BLaER1 (cell line): ENCODE measurements around the gene SCUBE1.
"Not testable (repeated sequence)": the region's sequence is repeated elsewhere in the genome, so short reads cannot be mapped to it uniquely, and the experiment has no call there.

Experiments used
- H3K27ac ChIP-seq: shearing (Covaris generic); formaldehyde crosslinking; 2 replicates; pipeline ENCODE4 v1.8.1; 2022
- H3K27me3 ChIP-seq: shearing (Covaris generic); formaldehyde crosslinking; 2 replicates; pipeline ENCODE4 v1.8.1; 2022
- H3K36me3 ChIP-seq: shearing (Covaris generic); formaldehyde crosslinking; 2 replicates; pipeline ENCODE4 v1.8.1; 2022
- H3K4me1 ChIP-seq: shearing (Covaris generic); formaldehyde crosslinking; 2 replicates; pipeline ENCODE4 v1.8.1; 2022
- H3K4me2 ChIP-seq: shearing (Covaris generic); formaldehyde crosslinking; 2 replicates; pipeline ENCODE4 v1.8.1; 2022
- H3K4me3 ChIP-seq: shearing (Covaris generic); formaldehyde crosslinking; 2 replicates; pipeline ENCODE4 v1.8.1; 2022
- H3K9ac ChIP-seq: shearing (Covaris generic); formaldehyde crosslinking; 2 replicates; pipeline ENCODE4 v1.8.1; 2022
- H3K9me3 ChIP-seq: shearing (Covaris generic); formaldehyde crosslinking; 2 replicates; pipeline ENCODE4 v1.8.1; 2022
- H4K20me1 ChIP-seq: shearing (Covaris generic); formaldehyde crosslinking; 2 replicates; pipeline ENCODE4 v1.8.1; 2022
- Cebpa-rat ChIP-seq: shearing (Covaris generic); IDR thresholded peaks from 2 replicates; pipeline ENCODE4 v1.8.1; 2022

The SCUBE1 gene

GRCh38 chr22:43291381-43291780, 51.8 kb downstream of the SCUBE1 start:
- Histone ChIP-seq H3K27me3 (no peaks in the 10 kb centered on the region), H3K9ac (no peak overlapping the region), H3K4me3 (no peak overlapping the region), H3K4me1 (peaks cover 56% of the 10 kb centered on the region), H3K9me3 (no peaks in the 10 kb centered on the region), H4K20me1 (no peaks in the 10 kb centered on the region), H3K27ac (no peak overlapping the region), H3K36me3 (no peaks in the 10 kb centered on the region), H3K4me2 (no peak overlapping the region)
- TF ChIP-seq Cebpa-rat = no peak

- Histone ChIP-seq H3K4me2 (peak overlapping the region; percentile 61), H3K27me3 (no peaks in the 10 kb centered on the region), H3K4me3 (no peak overlapping the region), H4K20me1 (no peaks in the 10 kb centered on the region), H3K9me3 (no peaks in the 10 kb centered on the region), H3K4me1 (peaks cover 47% of the 10 kb centered on the region), H3K36me3 (no peaks in the 10 kb centered on the region), H3K27ac (no peak overlapping the region), H3K9ac (no peak overlapping the region)
- no peak for TF ChIP-seq Cebpa-rat
These were observed 53.0 kb downstream of the SCUBE1 start for GRCh38 chr22:43289976-43290721.

- H3K4me2 ChIP-seq = peak overlapping the region; percentile 61
- H3K36me3 ChIP-seq = no peaks in the 10 kb centered on the region
- no peak overlapping the region for H3K27ac ChIP-seq
- peak overlapping the region; percentile 49 for H3K9ac ChIP-seq
- H3K27me3 ChIP-seq = no peaks in the 10 kb centered on the region
- peaks cover 47% of the 10 kb centered on the region for H3K4me1 ChIP-seq
- no peaks in the 10 kb centered on the region for H4K20me1 ChIP-seq
- TF ChIP-seq Cebpa-rat = no peak
- H3K4me3 ChIP-seq = no peak overlapping the region
- no peaks in the 10 kb centered on the region for H3K9me3 ChIP-seq
These were observed 53.6 kb downstream of the SCUBE1 start for GRCh38 chr22:43289531-43289963.

GRCh38 chr22:43288807-43289420, 54.3 kb downstream of the SCUBE1 start:
- H3K27me3 ChIP-seq = no peaks in the 10 kb centered on the region
- H3K4me1 ChIP-seq = peaks cover 40% of the 10 kb centered on the region
- peak overlapping the region; percentile 61 for H3K4me2 ChIP-seq
- no peaks in the 10 kb centered on the region for H3K9me3 ChIP-seq
- H4K20me1 ChIP-seq = no peaks in the 10 kb centered on the region
- peak overlapping the region; percentile 49 for H3K9ac ChIP-seq
- H3K27ac ChIP-seq = no peak overlapping the region
- TF ChIP-seq Cebpa-rat = no peak
- H3K36me3 ChIP-seq = no peaks in the 10 kb centered on the region
- no peak overlapping the region for H3K4me3 ChIP-seq

- Histone ChIP-seq H3K27ac (no peak overlapping the region), H3K9ac (no peak overlapping the region), H3K4me1 (peaks cover 35% of the 10 kb centered on the region), H3K27me3 (no peaks in the 10 kb centered on the region), H3K4me2 (no peak overlapping the region), H3K36me3 (no peaks in the 10 kb centered on the region), H3K4me3 (no peak overlapping the region), H3K9me3 (no peaks in the 10 kb centered on the region), H4K20me1 (no peaks in the 10 kb centered on the region)
- TF ChIP-seq Cebpa-rat = no peak
These were observed 54.8 kb downstream of the SCUBE1 start for GRCh38 chr22:43288378-43288777.

- Histone ChIP-seq H3K4me1 (peaks cover 29% of the 10 kb centered on the region), H3K36me3 (no peaks in the 10 kb centered on the region), H3K27me3 (no peaks in the 10 kb centered on the region), H3K9ac (no peak overlapping the region), H3K4me3 (no peak overlapping the region), H3K4me2 (no peak overlapping the region), H4K20me1 (no peaks in the 10 kb centered on the region), H3K9me3 (no peaks in the 10 kb centered on the region), H3K27ac (no peak overlapping the region)
- TF ChIP-seq Cebpa-rat = no peak
These were observed 55.7 kb downstream of the SCUBE1 start for GRCh38 chr22:43287441-43287840.

GRCh38 chr22:43281394-43281793, 61.8 kb downstream of the SCUBE1 start:
- Histone ChIP-seq H3K27me3 (no peaks in the 10 kb centered on the region), H3K9me3 (no peaks in the 10 kb centered on the region), H3K9ac (no peak overlapping the region), H4K20me1 (peaks cover 5% of the 10 kb centered on the region; the same call in 1 of the 2 replicates), H3K36me3 (no peaks in the 10 kb centered on the region), H3K4me2 (no peak overlapping the region), H3K4me1 (peaks cover 32% of the 10 kb centered on the region), H3K27ac (no peak overlapping the region), H3K4me3 (no peak overlapping the region)
- no peak for TF ChIP-seq Cebpa-rat

- H3K9me3 ChIP-seq, H3K4me3 ChIP-seq, H3K36me3 ChIP-seq, H3K27ac ChIP-seq, H3K4me2 ChIP-seq, H3K27me3 ChIP-seq, H4K20me1 ChIP-seq, H3K9ac ChIP-seq: not testable (repeated sequence)
- H3K4me1 ChIP-seq = peaks cover 41% of the 10 kb centered on the region
These were observed 62.7 kb downstream of the SCUBE1 start for GRCh38 chr22:43280523-43280886.

GRCh38 chr22:43279867-43280522, 63.2 kb downstream of the SCUBE1 start:
- H3K9ac ChIP-seq = no peak overlapping the region
- peaks cover 41% of the 10 kb centered on the region for H3K4me1 ChIP-seq
- no peaks in the 10 kb centered on the region for H3K36me3 ChIP-seq
- no peak overlapping the region for H3K4me3 ChIP-seq
- peaks cover 6% of the 10 kb centered on the region; the same call in 1 of the 2 replicates for H4K20me1 ChIP-seq
- no peak for TF ChIP-seq Cebpa-rat
- no peaks in the 10 kb centered on the region for H3K27me3 ChIP-seq
- no peak overlapping the region for H3K4me2 ChIP-seq
- H3K9me3 ChIP-seq = no peaks in the 10 kb centered on the region
- no peak overlapping the region for H3K27ac ChIP-seq

- Histone ChIP-seq H4K20me1 (peaks cover 6% of the 10 kb centered on the region; the same call in 1 of the 2 replicates), H3K36me3 (no peaks in the 10 kb centered on the region), H3K4me2 (peak overlapping the region; percentile 61), H3K9ac (no peak overlapping the region), H3K27ac (peak overlapping the region; percentile 26; the same call in 1 of the 2 replicates), H3K4me1 (peaks cover 48% of the 10 kb centered on the region), H3K27me3 (no peaks in the 10 kb centered on the region), H3K4me3 (no peak overlapping the region), H3K9me3 (no peaks in the 10 kb centered on the region)
- TF ChIP-seq Cebpa-rat = no peak
These were observed 65.1 kb downstream of the SCUBE1 start for GRCh38 chr22:43277987-43278601.
